Muscle of back (tissue), 11 donors: ENCODE results near the gene ATP8B4. TPM values are rescaled to one million over a fixed set of nuclear protein-coding genes. Genes with fewer than 3 reads are reported as not detected.
"Not testable (repeated sequence)": the region's sequence is repeated elsewhere in the genome, so short reads cannot be mapped to it uniquely, and the experiment has no call there.

Experiments used
- DNase-seq, 3 donors: peaks; one replicate each; pipeline versions ENCODE4 v3.0.0 to v3.0.0-alpha.2; 2013
- polyA plus RNA-seq, 10 donors: library from polyadenylated mRNA; unstranded; fragments of 120-200 nt; gene quantifications; one replicate each; pipeline ENCODE4 v1.2.1, GENCODE V29; 2013; ENCODE audit not compliant: insufficient read length in 10 of 10

The ATP8B4 gene
- polyA plus RNA-seq, 10 donors = 1.6 to 4.0 (median 3.0) TPM

- DNase-seq = peak in 1 of 3 donors; percentile 29
Measured at GRCh38 chr15:50016951-50017350, 102.1 kb downstream of the ATP8B4 start.

GRCh38 chr15:50012790-50013189 lies 106.2 kb downstream of the ATP8B4 start:
- DNase-seq = no peak

- DNase-seq = no peak
Measured at GRCh38 chr15:50009634-50010033, 109.4 kb downstream of the ATP8B4 start.

- DNase-seq = peak; percentile 74 to 89 (median 74)
Measured at GRCh38 chr15:50003786-50004334, 115.2 kb downstream of the ATP8B4 start.

GRCh38 chr15:49991587-49991986 lies 127.4 kb downstream of the ATP8B4 start:
- DNase-seq = no peak

GRCh38 chr15:49990835-49991545 lies 128.0 kb downstream of the ATP8B4 start:
- DNase-seq = no peak

- DNase-seq = no peak
Measured at GRCh38 chr15:49989498-49989897, 129.5 kb downstream of the ATP8B4 start.

GRCh38 chr15:49988766-49989165 lies 130.3 kb downstream of the ATP8B4 start:
- DNase-seq = no peak

GRCh38 chr15:49987896-49988295 lies 131.1 kb downstream of the ATP8B4 start:
- DNase-seq = no peak

- DNase-seq = no peak
Measured at GRCh38 chr15:49987198-49987785, 131.7 kb downstream of the ATP8B4 start.

GRCh38 chr15:49986326-49986725 lies 132.7 kb downstream of the ATP8B4 start:
- DNase-seq = no peak

GRCh38 chr15:49985463-49985862 lies 133.6 kb downstream of the ATP8B4 start:
- DNase-seq = no peak

- DNase-seq = no peak
Measured at GRCh38 chr15:49984436-49984835, 134.6 kb downstream of the ATP8B4 start.

GRCh38 chr15:49982584-49982983 lies 136.4 kb downstream of the ATP8B4 start:
- no peak for DNase-seq

- no peak for DNase-seq
Measured at GRCh38 chr15:49979705-49980382, 139.2 kb downstream of the ATP8B4 start.

GRCh38 chr15:49978121-49978520 lies 140.9 kb downstream of the ATP8B4 start:
- no peak for DNase-seq

- DNase-seq = no peak
Measured at GRCh38 chr15:49977306-49977705, 141.7 kb downstream of the ATP8B4 start.

GRCh38 chr15:49964551-49964950 lies 154.5 kb downstream of the ATP8B4 start:
- DNase-seq = peak in 2 of 3 donors; percentile 16 to 64

- DNase-seq = peak in 2 of 3 donors; percentile 16 to 62
Measured at GRCh38 chr15:49964061-49964460, 155.0 kb downstream of the ATP8B4 start.

- DNase-seq = not testable (repeated sequence)
Measured at GRCh38 chr15:49963033-49963772, 155.8 kb downstream of the ATP8B4 start.

- DNase-seq = no peak
Measured at GRCh38 chr15:49962044-49962602, 156.9 kb downstream of the ATP8B4 start.

- DNase-seq = no peak
Measured at GRCh38 chr15:49953421-49953820, 165.6 kb downstream of the ATP8B4 start.
